H9 (cell line): ENCODE measurements around the gene DLEC1. TPM values are rescaled to one million over a fixed set of nuclear protein-coding genes. Genes with fewer than 3 reads are reported as not detected.
A peak's percentile ranks its signal among the peaks of the same experiment; 100 is the strongest.

Experiments used
- DNase-seq: peaks from one replicate; pipeline ENCODE4 v3.0.0-alpha.2; 2017
- H2AFZ ChIP-seq: one replicate; pipeline ENCODE4 v1.6.1; 2013; ENCODE audit warnings: mild to moderate bottlenecking, low read length, control low read depth, moderate library complexity
- H2AK5ac ChIP-seq: 2 replicates; pipeline ENCODE4 v1.6.1; 2013; ENCODE audit warnings: low read length, control low read depth, mixed read lengths; ENCODE audit not compliant: insufficient read length
- H2BK120ac ChIP-seq: one replicate; pipeline ENCODE4 v1.6.1; 2013; ENCODE audit warnings: low read depth, mild to moderate bottlenecking, low read length, control low read depth, inconsistent platforms; ENCODE audit not compliant: poor library complexity, severe bottlenecking
- H2BK12ac ChIP-seq: 2 replicates; pipeline ENCODE4 v1.6.1; 2013; ENCODE audit warnings: low read length, control low read depth, mixed read lengths, low read depth; ENCODE audit not compliant: insufficient read length
- H2BK15ac ChIP-seq: 2 replicates; pipeline ENCODE4 v1.6.1; 2013; ENCODE audit warnings: low read depth, low read length, control low read depth
- H2BK20ac ChIP-seq: one replicate; pipeline ENCODE4 v1.6.1; 2013; ENCODE audit warnings: low read depth, mild to moderate bottlenecking, low read length, control low read depth, inconsistent platforms; ENCODE audit not compliant: poor library complexity, severe bottlenecking
- H2BK5ac ChIP-seq: 2 replicates; pipeline ENCODE4 v1.6.1; 2013; ENCODE audit warnings: low read length, control low read depth, mixed read lengths; ENCODE audit not compliant: insufficient read length
- H3K14ac ChIP-seq: 2 replicates; pipeline ENCODE4 v1.6.1; 2013; ENCODE audit warnings: low read length, control low read depth; ENCODE audit not compliant: insufficient read depth
- H3K18ac ChIP-seq: 2 replicates; pipeline ENCODE4 v1.6.1; 2013; ENCODE audit warnings: low read depth, mild to moderate bottlenecking, mixed read lengths, low read length, control low read depth; ENCODE audit not compliant: insufficient read length
- H3K23ac ChIP-seq: 2 replicates; pipeline ENCODE4 v1.6.1; 2013; ENCODE audit warnings: low read length, control low read depth, mixed read lengths, low read depth; ENCODE audit not compliant: insufficient read length
- H3K23me2 ChIP-seq: 2 replicates; pipeline ENCODE4 v1.6.1; 2013; ENCODE audit warnings: low read depth, mild to moderate bottlenecking, mixed read lengths, low read length, control low read depth; ENCODE audit not compliant: insufficient read length, poor library complexity, severe bottlenecking
- H3K27ac ChIP-seq: 2 replicates; pipeline ENCODE4 v1.5.1; 2013; ENCODE audit warnings: low read length, control low read depth, mixed read lengths, low read depth; ENCODE audit not compliant: insufficient read length
- H3K27me3 ChIP-seq: 2 replicates; pipeline ENCODE4 v1.6.1; 2013; ENCODE audit warnings: low read length, control low read depth, inconsistent platforms; ENCODE audit not compliant: insufficient read depth
- H3K4ac ChIP-seq: 2 replicates; pipeline ENCODE4 v1.6.1; 2013; ENCODE audit warnings: low read depth, mild to moderate bottlenecking, control low read depth, inconsistent platforms, low read length, moderate library complexity
- H3K4me1 ChIP-seq: 2 replicates; pipeline ENCODE4 v1.6.1; 2013; ENCODE audit warnings: low read length, control low read depth, inconsistent platforms; ENCODE audit not compliant: insufficient read depth
- H3K4me2 ChIP-seq: 2 replicates; pipeline ENCODE4 v1.6.1; 2013; ENCODE audit warnings: low read length, control low read depth, mixed read lengths; ENCODE audit not compliant: insufficient read length, insufficient read depth
- H3K56ac ChIP-seq: 2 replicates; pipeline ENCODE4 v1.6.1; 2013; ENCODE audit warnings: low read depth, mild to moderate bottlenecking, mixed read lengths, low read length, control low read depth; ENCODE audit not compliant: insufficient read length
- H3K79me1 ChIP-seq: 2 replicates; pipeline ENCODE4 v1.6.1; 2013; ENCODE audit warnings: low read depth, mild to moderate bottlenecking, moderate library complexity, low read length, control low read depth, inconsistent platforms; ENCODE audit not compliant: insufficient read depth, poor library complexity, severe bottlenecking
- H3K79me2 ChIP-seq: 2 replicates; pipeline ENCODE4 v1.6.1; 2013; ENCODE audit warnings: low read length, control low read depth, inconsistent platforms; ENCODE audit not compliant: insufficient read depth
- H3K9ac ChIP-seq: 2 replicates; pipeline ENCODE4 v1.6.1; 2013; ENCODE audit warnings: low read length, control low read depth, mixed read lengths; ENCODE audit not compliant: insufficient read length; ENCODE audit errors: extremely low read depth
- H3K9me3 ChIP-seq: one replicate; pipeline ENCODE4 v1.6.1; 2013; ENCODE audit warnings: low read depth, low read length, inconsistent platforms; ENCODE audit not compliant: control insufficient read depth
- H3T11ph ChIP-seq: one replicate; pipeline ENCODE4 v1.6.1; 2013; ENCODE audit warnings: mild to moderate bottlenecking, low read length, control low read depth, inconsistent platforms
- H4K20me1 ChIP-seq: one replicate; pipeline ENCODE4 v1.6.1; 2013; ENCODE audit not compliant: control insufficient read depth, insufficient read length, insufficient read depth
- H4K5ac ChIP-seq: 2 replicates; pipeline ENCODE4 v1.6.1; 2013; ENCODE audit warnings: low read depth, mild to moderate bottlenecking, mixed read lengths, low read length, control low read depth; ENCODE audit not compliant: insufficient read length
- H4K8ac ChIP-seq: replicated peaks from 2 replicates; pipeline ENCODE4 v1.6.1; 2013; ENCODE audit warnings: low read length, control low read depth, mixed read lengths, low read depth; ENCODE audit not compliant: insufficient read length
- H4K91ac ChIP-seq: 2 replicates; pipeline ENCODE4 v1.6.1; 2013; ENCODE audit warnings: low read depth, mild to moderate bottlenecking, moderate library complexity, mixed read lengths, low read length, control low read depth; ENCODE audit not compliant: insufficient read length
- H3K27ac Mint-ChIP-seq, 3 experiments: 2 replicates in 2 of 3; 3 replicates in 1 of 3; pipeline ENCODE4 v1.8.0; 2020 to 2021; ENCODE audit warnings: mixed read lengths in 3 of 3, mild to moderate bottlenecking in 1 of 3, moderate library complexity in 1 of 3
- H3K27me3 Mint-ChIP-seq: 2 replicates; pipeline ENCODE4 v1.8.0; 2021; ENCODE audit warnings: low read depth, mild to moderate bottlenecking, moderate library complexity, mixed read lengths
- H3K36me3 Mint-ChIP-seq, 3 experiments: 2 replicates in 2 of 3; 3 replicates in 1 of 3; pipeline ENCODE4 v1.8.0; 2020 to 2021; ENCODE audit warnings: low read depth in 3 of 3, mixed read lengths in 3 of 3; ENCODE audit not compliant: insufficient read depth in 1 of 3
- H3K4me1 Mint-ChIP-seq, 2 experiments: 2 replicates each; pipeline ENCODE4 v1.8.0; 2020; ENCODE audit warnings: mixed read lengths in 2 of 2
- H3K4me3 Mint-ChIP-seq, 2 experiments: 2 replicates in 1 of 2; 3 replicates in 1 of 2; pipeline ENCODE4 v1.8.0; 2020 to 2021; ENCODE audit warnings: mild to moderate bottlenecking in 2 of 2, mixed read lengths in 2 of 2, moderate library complexity in 1 of 2
- H3K9me3 Mint-ChIP-seq, 2 experiments: 2 replicates in 1 of 2; 3 replicates in 1 of 2; pipeline ENCODE4 v1.8.0; 2020; ENCODE audit warnings: mild to moderate bottlenecking in 2 of 2, mixed read lengths in 2 of 2, moderate library complexity in 1 of 2
- CTCF ChIP-seq: fragments of 200-600 bp; sonication (generic); conservative IDR thresholded peaks from 3 replicates; pipeline ENCODE4 v1.8.0; 2021; ENCODE audit warnings: antibody characterized with exemption, mild to moderate bottlenecking
- WGBS: extraction: QIAGEN DNeasy Blood & Tissue Kit; methylation state at CpG from one replicate; pipeline ENCODE4 v1.1.7; 2013; ENCODE audit warnings: missing lambda C conversion rate, low lambda C conversion rate, mixed read lengths; ENCODE audit not compliant: insufficient read length; ENCODE audit errors: extremely low coverage; 5-methylcytosine and 5-hydroxymethylcytosine counted together
- total RNA-seq: library from RNA; stranded (reverse); gene quantifications from 2 replicates; pipeline ENCODE4 v1.2.1, GENCODE V29; 2021

The DLEC1 gene
- total RNA-seq, 1 experiment from 2014 or later: 2.1 TPM

DNA sequence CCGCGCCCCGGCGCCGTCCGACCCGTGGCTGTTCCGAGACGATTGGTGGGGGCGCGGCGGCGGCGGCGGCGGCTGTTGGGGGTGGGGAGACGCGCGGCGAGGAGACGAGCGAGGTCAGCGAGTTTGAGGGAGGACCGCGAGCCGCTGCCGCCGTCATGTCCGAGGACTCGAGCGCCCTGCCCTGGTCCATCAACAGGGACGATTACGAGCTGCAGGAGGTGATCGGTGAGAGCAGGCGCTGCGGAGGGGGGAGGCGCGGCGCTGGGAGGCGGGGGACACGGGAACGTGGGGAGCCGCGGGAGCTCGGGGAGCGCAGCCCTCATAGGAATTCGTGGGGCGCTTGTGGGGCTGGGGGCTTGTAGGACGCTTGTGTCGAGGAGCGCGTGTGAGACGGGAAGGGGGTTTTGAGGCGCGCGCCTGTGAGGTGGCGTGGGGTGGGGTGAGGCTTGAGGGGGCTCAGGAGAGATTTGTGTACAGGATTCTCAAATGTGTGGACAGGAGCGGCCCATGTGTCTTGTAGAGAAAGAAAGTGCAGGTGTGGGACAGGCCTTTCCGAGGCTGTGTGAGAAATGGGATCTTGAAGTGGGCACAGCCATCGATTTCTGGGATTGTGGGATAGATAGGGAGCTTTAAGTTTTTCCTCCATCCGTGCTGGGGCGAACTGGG is 126.8 kb downstream of the DLEC1 start:
- Histone ChIP-seq H3K79me2 (peaks cover 17% of the 10 kb centered on the region; the same call in 1 of the 2 replicates), H3K9ac (peak overlapping the region; percentile 64), H3K79me1 (no peaks in the 10 kb centered on the region), H2AK5ac (no peak overlapping the region), H4K91ac (no peak overlapping the region), H2BK15ac (no peak overlapping the region), H3K23me2 (peaks cover 3% of the 10 kb centered on the region), H2AFZ (no peak overlapping the region), H3K4ac (no peak overlapping the region), H3K27me3 (no peaks in the 10 kb centered on the region), H2BK20ac (no peak overlapping the region), H3K4me2 (peak overlapping the region; percentile 69), H4K5ac (no peak overlapping the region), H2BK5ac (no peak overlapping the region), H3K27ac (no peak overlapping the region), H3T11ph (no peak overlapping the region), H3K18ac (peak overlapping the region; percentile 51), H4K8ac (no peak overlapping the region), H3K14ac (peak overlapping the region; percentile 74), H2BK12ac (no peak overlapping the region), H3K56ac (no peak overlapping the region), H2BK120ac (no peak overlapping the region), H4K20me1 (no peaks in the 10 kb centered on the region), H3K9me3 (no peaks in the 10 kb centered on the region), H3K4me1 (no peaks in the 10 kb centered on the region), H3K23ac (no peak overlapping the region)
- peak overlapping the region; percentile 79 to 94 (median 93); a peak in 5 of 7 replicates for H3K27ac Mint-ChIP-seq
- no peak for TF ChIP-seq CTCF
- no peaks in the 10 kb centered on the region for H3K9me3 Mint-ChIP-seq
- no CpG with 5 or more reads among the region's 62 CpGs for WGBS
- no peak for DNase-seq
- H3K4me1 Mint-ChIP-seq: peaks cover 16 to 24% of the 10 kb centered on the region in 2 experiments
- H3K27me3 Mint-ChIP-seq: 0 out of 2 replicates have a peak, but pooled peaks cover 3% of the 10 kb centered on the region
- H3K4me3 Mint-ChIP-seq: peak overlapping the region; percentile 93 to 99
- H3K36me3 Mint-ChIP-seq: peaks cover 0 to 4% (median 0%) of the 10 kb centered on the region in 3 experiments; a peak in 1 of 7 replicates
